Stimulated activated CD4-positive, alpha-beta T cell treated with anti-CD3 and anti-CD28 coated beads, Interleukin-1b, Interleukin-23, amount 100 ng/mL, for 48 hours (primary cell): ENCODE data around the gene IMMP2L.

Experiments
- DNase-seq: peaks from one replicate; pipeline ENCODE4 v3.0.0-alpha.2; 2020

IMMP2L gene

DNA sequence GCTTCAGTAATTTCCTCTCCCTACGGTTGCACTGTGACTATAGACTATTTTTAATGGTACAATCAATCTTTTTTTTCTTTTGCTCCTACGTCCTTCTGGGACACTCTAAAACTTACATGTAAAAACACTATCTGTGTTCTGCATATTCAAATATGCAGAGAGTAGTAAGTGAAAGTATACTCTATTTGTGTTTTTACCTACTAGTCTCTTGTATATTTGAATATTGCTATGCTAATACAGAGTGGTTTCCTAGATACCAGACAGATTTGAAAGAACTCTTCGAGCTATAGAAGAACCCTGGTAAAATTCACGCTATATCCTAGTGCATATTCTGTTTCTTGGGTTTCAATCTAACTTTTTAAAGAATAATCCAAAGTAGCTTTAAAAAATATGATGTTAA lies 672.2 kb downstream of the IMMP2L start:
- DNase-seq, result no peak

DNA sequence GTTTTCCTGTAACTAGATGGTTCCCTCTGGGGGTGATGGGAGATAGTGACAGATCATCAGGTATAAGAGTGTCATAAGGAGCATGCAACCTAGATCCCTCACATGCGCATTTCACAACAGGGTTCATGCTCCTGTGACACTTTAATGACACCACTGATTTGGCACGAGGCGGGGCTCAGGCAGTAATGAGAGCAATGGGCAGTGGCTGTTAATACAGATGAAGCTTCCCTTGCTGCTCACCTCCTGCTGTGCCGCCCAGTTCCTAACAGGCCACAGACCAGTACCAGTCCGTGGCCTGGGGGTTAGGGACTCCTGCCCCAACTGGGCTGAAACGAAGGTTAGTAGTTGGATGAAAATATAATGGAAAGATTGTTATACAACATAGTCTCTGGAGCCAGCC lies 673.0 kb downstream of the IMMP2L start:
- no peak for DNase-seq

DNA sequence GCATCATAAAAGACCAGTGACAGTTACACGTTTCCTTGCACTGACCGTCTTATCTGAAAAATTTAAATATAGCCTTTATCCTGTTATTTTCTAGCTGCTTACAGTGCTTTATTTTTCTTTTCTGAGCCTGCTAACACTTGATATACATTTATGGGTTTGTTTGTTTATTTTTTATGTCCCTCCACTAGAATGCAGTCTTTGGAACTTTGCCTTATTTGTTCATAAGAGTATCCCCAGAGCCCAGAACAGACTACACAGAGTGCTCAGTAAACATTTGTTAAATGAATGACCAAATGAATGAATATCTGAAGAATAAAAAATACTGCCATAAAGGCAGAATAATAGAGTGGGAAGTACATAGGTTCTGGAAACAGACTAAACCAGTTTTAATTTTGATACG lies 673.7 kb downstream of the IMMP2L start:
- DNase-seq, result no peak

DNA sequence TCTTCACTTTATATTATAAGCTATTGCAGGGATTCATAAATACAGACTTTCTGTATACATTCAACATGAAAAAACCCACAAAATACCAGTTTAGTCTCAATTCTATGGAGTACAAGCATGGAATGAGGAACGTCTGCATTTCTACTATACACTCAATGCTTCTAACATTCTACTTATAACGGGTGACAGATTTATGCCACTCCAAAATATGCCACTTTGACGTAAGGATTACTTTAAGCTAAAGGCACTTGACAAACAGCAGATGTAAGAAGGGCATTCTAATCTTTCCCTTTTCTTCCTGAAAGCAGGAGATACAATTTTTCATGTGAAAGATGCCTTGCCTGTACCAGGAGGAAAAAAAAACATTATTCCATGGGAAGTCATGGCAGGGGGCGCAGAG lies 676.8 kb downstream of the IMMP2L start:
- no peak for DNase-seq

DNA sequence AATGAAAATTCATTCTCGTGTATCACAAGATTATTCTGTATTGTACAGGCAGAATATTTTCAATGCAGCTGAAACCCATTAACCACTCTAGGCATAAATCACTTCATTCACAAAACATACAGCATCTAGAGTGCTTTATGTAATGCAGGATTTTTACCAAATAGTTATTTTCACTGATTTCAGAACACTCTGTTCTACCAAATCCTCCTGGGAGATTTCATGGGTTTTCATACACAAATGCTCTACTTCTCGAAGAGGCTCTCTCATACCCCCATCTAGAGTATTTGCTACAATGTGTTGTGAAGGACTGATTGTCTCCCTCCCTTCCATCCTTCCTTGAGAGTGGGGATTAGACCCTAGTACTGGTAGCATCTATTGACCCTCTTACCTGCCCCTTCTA lies 680.6 kb downstream of the IMMP2L start:
- DNase-seq, result no peak

DNA sequence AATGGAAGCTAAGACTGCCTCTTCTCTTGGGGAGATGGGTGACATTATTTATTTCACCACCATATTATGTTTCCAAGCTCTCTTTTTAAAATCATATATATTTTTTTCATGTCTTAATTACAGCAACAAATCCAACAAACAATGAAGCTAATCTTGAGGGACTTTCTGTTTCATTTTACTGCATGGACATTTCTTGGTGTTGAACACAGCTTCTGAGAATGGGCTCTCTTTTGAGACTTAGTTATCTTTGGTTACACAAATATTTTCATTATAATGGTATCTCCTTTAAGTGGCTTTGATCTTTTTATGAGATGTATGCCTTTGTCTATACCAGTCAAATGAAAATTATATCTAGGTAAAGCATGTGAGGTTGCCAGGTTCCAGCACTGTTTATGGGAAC lies 681.3 kb downstream of the IMMP2L start:
- DNase-seq, result no peak

DNA sequence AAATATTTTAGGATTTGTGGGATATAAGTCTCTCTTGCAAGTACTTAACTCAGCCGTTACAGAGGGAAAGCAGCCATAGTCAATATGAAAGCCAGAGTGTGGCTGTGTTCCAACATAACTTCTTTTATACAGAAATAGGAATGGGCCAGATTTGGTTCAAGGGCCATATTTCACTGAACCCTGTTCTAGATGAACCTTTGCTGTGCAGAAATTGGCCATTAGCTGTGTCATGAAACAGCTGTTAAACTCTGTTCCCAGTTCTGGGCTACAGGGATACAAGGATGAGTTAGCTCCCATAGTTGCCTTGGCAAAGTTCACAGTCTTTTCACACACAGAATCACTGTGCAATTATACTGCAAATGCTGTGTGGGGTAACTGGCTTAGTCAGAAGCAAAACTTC lies 685.3 kb downstream of the IMMP2L start:
- DNase-seq, result no peak

DNA sequence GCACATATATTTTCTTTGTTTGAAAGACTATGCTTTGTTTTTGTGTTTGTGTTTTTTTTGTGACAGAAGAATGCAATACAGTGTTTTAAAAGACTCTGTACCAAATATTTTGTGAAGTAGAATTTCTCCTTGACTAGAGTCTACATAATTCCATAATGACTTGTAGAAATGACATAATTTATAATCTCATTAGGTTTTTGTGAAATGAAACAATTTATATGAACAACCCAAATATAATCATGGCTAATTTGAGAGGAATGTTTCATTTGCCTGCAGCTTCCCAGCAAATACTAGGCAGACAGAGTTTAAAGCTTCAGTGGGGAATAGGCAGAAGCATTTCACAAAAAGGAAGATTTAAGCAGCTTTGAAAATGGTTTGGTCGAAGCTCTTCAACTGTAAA lies 686.9 kb downstream of the IMMP2L start:
- no peak for DNase-seq

DNA sequence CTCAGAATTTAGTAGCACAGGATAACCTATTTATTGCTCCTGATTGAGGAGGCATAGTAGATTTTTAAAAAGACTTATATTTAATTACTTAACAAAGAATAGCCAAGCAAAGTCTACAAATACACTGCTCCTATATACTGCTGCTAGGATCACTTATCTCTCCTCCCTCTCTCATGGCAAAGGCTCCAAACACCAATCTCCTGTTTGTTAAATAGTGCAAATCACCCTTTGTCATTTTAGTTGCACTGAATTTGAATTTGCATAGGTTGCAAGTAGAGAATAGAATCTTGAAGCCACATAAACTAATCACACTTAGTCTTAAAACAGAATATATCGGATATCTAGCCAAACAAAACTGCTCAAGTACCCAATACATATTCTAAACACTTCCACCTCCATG lies 690.4 kb downstream of the IMMP2L start:
- no peak for DNase-seq

DNA sequence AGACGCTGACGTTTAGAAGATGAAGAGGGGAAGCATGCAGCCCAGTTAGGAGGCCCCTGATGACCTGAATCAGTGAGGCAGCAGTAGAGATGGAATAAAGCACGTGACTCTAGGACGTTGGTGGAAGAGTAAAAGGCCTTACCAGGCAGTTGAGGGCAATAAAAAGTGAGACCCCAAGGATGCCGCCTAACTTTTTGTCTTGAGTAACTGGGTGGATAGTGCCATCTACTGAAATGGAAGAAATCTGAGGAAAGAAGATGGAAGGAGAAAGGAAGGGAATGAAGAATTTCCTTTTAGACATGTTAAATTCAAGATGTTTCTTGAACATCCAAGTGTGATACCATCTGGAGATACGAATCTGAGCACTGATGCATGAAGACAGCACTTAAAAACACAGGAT lies 691.4 kb downstream of the IMMP2L start:
- no peak for DNase-seq

DNA sequence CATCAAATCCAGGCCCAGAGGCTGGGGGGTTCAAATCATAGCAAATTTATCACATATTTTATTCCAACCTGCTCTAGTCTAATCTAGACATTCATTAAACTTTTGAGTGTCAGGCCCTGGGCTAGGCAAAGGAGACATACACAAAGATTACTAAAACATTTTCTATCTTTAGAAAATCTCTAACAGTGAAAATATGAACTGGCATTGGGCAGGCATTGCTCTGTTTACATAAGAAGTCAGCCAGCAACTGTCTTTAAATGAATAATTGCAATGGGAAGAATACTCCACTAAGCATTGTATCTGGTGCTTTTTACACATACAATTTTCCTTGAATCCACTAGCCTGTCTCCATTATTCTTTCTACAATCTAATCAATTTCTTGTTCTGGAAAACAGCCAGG lies 693.8 kb downstream of the IMMP2L start:
- no peak for DNase-seq

DNA sequence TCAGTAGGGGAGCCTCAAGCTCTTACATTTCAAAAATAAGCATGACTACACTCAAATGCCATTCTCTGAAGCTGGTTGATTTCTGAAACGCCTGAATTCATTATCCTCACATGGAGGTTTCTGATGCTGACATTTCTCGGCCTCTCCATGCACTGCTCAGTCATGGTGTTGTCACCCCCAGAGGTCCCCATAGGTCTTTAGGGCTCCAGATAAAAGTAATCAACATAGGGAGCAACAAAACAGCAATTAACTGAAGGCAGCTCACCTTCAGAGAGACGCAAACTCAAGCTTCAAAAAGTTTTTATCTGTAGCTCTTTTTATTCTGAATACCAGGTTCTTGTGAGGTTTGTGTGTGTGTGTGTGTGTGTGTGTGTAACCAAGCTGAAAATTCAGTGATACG lies 694.5 kb downstream of the IMMP2L start:
- no peak for DNase-seq

DNA sequence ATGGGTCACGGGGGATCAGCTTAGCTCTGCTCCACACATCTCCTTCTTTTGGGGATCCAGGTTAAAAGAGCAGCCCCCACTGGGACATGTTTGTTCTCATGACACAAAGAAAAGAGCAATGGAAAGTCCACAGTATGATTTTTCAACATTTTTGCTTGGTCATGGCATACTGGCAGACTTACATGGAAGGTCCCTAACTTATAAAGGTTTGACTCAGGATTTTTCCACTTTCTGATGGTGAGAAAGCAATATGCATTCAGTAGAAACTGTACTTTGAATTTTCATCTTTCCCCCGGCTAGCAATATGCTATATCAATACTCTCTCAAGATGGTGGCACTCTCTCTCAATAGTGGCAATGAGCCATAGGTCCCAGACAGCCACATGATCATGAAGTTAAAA lies 699.0 kb downstream of the IMMP2L start:
- DNase-seq, result no peak

DNA sequence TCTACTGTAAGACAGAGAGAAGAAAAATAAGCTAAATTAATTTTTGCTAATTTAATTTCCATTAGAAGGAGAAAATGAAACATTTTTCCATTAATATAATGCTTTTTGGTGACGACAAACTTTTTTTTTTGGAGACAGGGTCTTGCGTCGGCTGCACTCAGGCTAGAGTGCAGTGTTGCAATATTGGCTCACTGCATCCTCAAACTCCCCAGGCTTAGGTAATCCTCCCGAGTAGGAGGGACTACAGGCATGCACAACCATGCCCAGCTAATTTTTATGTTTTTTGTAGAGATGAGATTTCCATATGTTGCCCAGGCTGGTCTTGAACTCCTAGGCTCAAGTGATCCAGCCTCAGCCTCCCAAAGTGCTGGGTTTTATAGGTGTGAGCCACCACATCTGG lies 701.1 kb downstream of the IMMP2L start:
- no peak for DNase-seq

DNA sequence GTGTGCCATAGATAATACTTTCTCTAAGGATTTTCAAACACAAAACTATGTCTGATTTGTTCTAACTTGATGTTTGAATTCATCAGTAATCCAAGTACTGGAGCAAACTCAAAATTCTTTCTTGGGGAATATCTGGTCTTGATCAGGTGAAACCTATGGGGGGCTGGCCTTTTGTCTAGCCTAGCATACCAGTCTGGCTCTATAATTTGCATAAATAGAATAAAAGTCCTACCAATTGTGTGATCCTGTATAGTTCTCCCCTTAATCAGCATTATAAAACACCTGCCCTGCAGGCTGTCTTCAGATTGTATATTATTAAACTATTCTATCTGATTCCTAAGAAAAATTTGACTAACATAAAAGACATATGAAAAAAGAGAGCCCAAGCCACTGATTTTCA lies 705.2 kb downstream of the IMMP2L start:
- no peak for DNase-seq

DNA sequence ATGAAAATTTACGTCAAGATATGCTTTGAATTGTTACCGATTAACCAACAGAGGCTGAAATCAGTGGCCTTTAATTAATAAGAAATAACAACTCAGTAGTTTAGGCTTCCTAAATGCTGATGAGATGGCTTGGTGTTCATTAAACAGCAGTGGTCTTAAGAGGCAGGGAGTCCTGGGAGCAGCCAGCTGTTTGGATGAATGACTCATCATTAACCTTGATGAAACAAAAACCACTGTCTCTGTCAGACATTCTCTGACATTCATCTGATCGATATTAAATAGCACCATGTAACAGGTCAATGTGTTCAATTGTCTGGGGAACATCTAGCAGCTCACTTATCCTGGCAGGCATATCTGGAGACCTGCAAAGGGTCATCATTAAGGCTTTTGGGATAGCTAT lies 705.6 kb downstream of the IMMP2L start:
- no peak for DNase-seq

DNA sequence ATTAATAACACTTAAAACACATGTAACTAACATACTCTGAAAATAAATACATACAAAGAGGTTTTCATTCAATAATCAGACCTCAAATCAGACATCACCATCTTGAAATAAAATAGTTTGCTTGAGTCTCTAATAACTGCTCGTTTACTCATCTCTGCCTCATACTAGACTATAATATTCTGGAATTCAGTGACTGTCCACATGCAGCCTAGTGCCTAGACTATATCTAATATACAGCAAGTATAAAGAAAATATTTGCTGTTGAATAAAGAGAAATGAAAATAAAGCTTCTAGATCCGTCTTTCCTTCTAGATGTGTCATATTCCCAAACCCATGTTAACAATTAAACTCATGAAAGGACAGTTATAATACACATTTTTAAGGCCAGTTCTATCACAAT lies 707.6 kb downstream of the IMMP2L start:
- DNase-seq, result no peak

DNA sequence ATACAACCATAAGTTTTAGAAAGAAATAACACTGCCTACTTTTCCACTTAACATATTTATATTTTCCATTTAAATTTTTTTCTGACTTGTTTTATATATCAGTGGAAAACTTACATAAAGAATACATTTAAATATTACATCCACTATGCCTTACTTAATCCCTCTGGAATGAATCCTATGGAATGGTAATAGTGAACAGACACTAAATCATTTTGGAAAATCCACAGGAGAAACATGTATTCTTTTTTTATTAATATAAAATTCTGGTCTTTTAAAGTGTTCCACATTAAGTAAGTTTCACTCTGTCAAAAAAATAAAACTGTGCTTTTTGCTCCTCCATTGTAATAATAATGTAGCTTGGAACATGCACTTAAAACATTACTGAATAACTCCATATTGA lies 708.1 kb downstream of the IMMP2L start:
- DNase-seq, result no peak

DNA sequence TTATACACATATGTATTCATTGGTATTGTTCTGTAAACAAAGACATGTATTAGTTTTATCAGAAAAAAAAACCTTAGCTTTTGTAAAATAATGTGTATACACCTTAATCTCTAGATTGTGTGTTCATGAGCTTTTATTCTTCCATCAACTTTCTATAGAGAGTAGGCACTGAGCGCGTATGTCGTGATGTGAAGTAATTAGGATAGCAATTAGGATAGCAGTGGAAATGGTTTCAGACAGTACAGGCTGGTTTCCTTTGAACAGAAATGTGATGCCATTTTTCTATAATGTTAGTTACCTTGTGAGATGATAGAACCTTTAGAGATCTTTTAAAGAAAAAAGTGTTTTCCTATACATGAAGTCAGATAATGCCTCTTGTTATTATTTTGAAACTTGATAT lies 709.0 kb downstream of the IMMP2L start:
- no peak for DNase-seq

DNA sequence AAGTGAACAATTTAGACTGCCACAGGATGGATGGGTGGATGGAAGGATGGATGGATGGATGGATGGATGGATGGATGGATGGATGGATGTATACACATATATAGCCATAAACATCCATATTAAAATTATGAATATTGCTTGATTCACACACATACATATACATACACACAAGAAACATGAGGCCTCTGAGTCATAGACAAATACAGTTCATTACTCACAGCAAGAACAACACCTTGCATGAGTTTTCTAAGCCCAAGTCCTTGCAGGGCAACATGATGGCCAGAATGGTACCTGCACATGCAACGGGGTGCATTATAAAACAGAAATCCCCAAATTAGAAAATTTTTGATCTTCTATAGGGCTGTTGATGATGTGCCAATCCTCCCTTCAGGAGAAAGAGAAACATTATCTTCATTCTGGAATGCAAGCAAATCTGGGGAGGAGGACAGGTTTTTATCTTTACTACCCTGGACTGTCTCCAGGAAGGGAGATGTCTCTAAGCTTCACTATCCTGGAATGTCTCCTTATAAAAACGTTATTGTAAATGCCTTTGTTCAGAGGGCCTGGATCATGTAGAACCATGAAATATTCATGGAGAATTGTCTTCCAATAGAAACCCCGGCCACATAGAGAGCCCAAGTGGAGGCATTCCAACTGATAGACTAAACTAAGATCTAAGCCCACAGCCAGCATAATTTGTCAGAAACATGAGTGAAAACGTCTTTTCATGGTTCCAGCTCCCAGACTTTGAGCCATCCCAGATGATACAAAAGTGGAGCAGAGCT lies 709.9 kb downstream of the IMMP2L start:
- DNase-seq, result no peak

DNA sequence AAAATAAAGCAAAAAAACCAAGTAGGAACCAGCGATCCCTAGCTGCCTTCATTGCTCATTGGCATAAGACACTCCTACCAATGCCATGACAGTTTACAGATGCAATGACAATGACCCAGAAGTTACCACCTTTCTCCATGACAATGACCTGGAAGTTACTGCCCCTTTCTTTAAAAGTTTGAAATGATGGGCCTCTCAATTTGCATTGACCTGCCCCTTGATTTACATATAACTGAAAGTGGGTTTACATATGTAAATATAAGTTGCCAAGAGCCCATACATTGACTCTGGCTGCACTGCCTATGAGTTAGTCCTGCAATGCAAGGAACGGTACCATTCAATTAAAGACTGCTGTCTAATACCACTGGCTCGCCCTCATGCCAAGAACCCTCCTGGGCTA lies 712.1 kb downstream of the IMMP2L start:
- DNase-seq, result no peak

DNA sequence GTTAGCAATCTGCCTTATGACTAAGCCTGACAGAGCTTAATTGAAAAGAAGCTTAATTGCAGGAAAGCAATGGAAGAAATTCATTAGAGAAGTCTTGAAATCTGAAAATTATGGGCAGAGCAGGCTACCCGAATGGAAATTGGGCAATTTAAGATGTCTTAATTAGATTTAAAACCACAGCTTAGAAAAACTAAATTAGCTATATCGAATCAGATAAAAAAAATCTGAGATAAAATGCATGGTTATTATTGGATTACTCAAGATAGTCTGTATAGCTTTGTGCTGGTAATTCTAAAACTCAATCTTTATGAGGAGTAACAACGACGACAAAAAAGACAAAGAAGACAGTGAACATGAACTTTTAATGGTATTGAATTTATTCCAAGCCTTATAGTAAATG lies 719.5 kb downstream of the IMMP2L start:
- no peak for DNase-seq

DNA sequence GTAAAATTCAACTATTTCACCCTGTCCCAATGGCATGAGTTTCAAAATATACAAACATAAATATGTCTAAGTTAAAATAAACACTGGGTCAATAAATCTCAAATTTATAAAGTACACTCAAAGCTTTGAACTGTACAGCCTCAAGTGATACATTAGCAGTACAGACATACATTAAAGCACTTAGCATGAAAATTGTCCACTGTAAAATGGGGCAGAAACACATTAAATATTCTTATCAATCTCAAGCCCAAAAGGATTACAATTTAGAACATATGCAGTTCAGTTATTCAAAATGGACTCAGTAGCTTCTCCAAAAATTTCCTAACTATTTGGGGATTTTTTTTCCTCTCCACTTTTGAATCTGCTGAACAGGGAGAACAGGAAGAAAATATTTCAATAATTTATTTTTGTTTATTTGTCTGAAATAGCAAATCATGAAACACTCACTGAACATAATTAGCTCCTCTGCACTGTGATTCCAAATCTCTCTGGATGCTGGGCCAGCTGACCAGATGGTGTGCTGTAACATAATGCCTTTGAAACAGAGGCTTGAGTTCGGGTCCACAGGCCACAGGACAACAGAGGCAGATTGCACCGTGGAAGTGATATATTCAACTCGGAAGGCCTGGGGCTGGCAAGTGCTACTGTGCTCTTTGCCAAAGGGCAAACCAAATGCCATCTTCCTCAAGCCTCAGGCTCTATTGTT lies 720.3 kb downstream of the IMMP2L start:
- no peak for DNase-seq

DNA sequence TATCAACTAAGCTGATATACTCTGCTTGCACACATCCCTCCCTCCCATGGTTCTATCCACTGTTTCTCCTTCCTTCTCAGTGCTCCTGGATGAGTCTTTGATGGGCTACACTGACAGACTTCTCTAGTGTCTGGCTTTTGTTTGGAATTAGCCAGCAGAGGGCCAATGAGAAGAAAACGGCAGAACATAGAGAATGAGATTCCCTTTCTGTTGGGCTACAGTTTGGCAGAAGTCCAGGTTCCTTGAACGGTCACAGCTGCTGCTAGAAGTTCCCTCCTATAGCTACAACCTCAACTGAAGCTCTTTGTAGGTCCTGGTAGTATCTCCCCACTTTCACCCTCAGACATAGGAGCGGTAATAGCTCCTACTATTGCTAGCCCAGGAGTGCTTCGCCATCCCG lies 722.4 kb downstream of the IMMP2L start:
- no peak for DNase-seq

DNA sequence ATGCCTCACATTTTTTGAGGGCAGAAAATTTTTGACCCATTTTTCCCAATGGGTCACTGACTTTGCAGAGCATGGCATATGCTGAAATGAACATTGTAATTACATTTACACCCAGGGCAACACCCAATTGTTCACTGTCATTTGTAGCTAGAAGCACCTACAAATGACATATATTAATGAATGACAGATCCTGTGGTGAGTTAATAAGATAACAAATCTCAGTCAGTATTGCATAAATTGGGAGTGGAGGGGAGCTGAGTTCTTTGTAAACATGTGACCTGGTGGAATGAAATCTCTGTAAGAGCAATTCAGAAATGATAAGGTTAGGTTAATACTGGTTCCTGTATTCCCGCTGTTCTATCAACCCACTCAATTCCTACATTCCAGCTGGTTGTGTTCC lies 726.4 kb downstream of the IMMP2L start:
- no peak for DNase-seq
